SW480 (cell line): ENCODE results near the gene POLR2B.
"Not testable (repeated sequence)": the region's sequence is repeated elsewhere in the genome, so short reads cannot be mapped to it uniquely, and the experiment has no call there.

Source experiments
- DNase-seq: peaks from one replicate; pipeline ENCODE4 v3.0.0-alpha.2; 2016; ENCODE audit warnings: low spot score

POLR2B gene

GRCh38 chr4:56978750-56979303 is at the start of gene POLR2B:
Gene POLR2B, plus strand, starts transcription at chr4:56978896. Its CDS starts 90 bp downstream, at chr4:56978986.
- DNase-seq = peak; percentile 90

- DNase-seq = no peak
Observed at GRCh38 chr4:56930638-56931037, 48.1 kb upstream of the POLR2B start.

GRCh38 chr4:56931924-56932323 is 46.8 kb upstream of the POLR2B start:
- no peak for DNase-seq

GRCh38 chr4:56937262-56937661 is 41.4 kb upstream of the POLR2B start:
- DNase-seq = peak; percentile 9

- DNase-seq = not testable (repeated sequence)
Observed at GRCh38 chr4:56939826-56940225, 38.9 kb upstream of the POLR2B start.

GRCh38 chr4:56940403-56940802 is 38.3 kb upstream of the POLR2B start:
- no peak for DNase-seq

- no peak for DNase-seq
Observed at GRCh38 chr4:56940971-56941370, 37.7 kb upstream of the POLR2B start.

- DNase-seq = no peak
Observed at GRCh38 chr4:56941403-56941802, 37.3 kb upstream of the POLR2B start.

GRCh38 chr4:56953680-56954520 is 24.8 kb upstream of the POLR2B start:
- no peak for DNase-seq

- DNase-seq = no peak
Observed at GRCh38 chr4:56958111-56958517, 20.6 kb upstream of the POLR2B start.

GRCh38 chr4:56959100-56959499 is 19.6 kb upstream of the POLR2B start:
- DNase-seq = no peak

GRCh38 chr4:56961107-56961500 is 17.6 kb upstream of the POLR2B start:
- DNase-seq = no peak

- no peak for DNase-seq
Observed at GRCh38 chr4:56971383-56971782, 7.3 kb upstream of the POLR2B start.

GRCh38 chr4:56972389-56972788 is 6.3 kb upstream of the POLR2B start:
- no peak for DNase-seq

- DNase-seq = no peak
Observed at GRCh38 chr4:56972809-56973208, 5.9 kb upstream of the POLR2B start.

GRCh38 chr4:56973336-56973735 is 5.4 kb upstream of the POLR2B start:
- DNase-seq = no peak

- peak; percentile 9 for DNase-seq
Observed at GRCh38 chr4:56976283-56976836, 2.3 kb upstream of the POLR2B start.

- DNase-seq = peak; percentile 59
Observed at GRCh38 chr4:56976837-56977320, 1.8 kb upstream of the POLR2B start.

- peak; percentile 97 for DNase-seq
Observed at GRCh38 chr4:56977321-56978012, 1.2 kb upstream of the POLR2B start, which contains the start of gene NOA1. Gene NOA1, minus strand, starts transcription at chr4:56977606. Its CDS starts 21 bp downstream, at chr4:56977585.

- DNase-seq = peak; percentile 8
Observed at GRCh38 chr4:56979421-56980072, 851 bp downstream of the POLR2B start.

GRCh38 chr4:56981795-56982201 is 3.1 kb downstream of the POLR2B start:
- DNase-seq = no peak

GRCh38 chr4:56986192-56986591 is 7.5 kb downstream of the POLR2B start:
- DNase-seq = no peak
